Neuronal stem cell (in vitro differentiated cells): ENCODE measurements around the gene GNG3.
A peak's percentile ranks its signal among the peaks of the same experiment; 100 is the strongest.

ENCODE experiments used
- DNase-seq: peaks from one replicate; pipeline ENCODE4 v3.0.0-alpha.2; 2013; ENCODE audit warnings: low spot score
- H2AFZ ChIP-seq: one replicate; pipeline ENCODE4 v1.6.1; 2013; ENCODE audit warnings: mild to moderate bottlenecking, low read length, inconsistent platforms
- H2AK5ac ChIP-seq: 2 replicates; pipeline ENCODE4 v1.6.1; 2013; ENCODE audit warnings: low read depth, mild to moderate bottlenecking, inconsistent platforms, low read length, moderate library complexity, mixed read lengths
- H2BK120ac ChIP-seq: 2 replicates; pipeline ENCODE4 v1.6.1; 2013; ENCODE audit warnings: low read depth, mild to moderate bottlenecking, inconsistent platforms, low read length, moderate library complexity, mixed read lengths
- H2BK12ac ChIP-seq: one replicate; pipeline ENCODE4 v1.6.1; 2013; ENCODE audit warnings: low read length, inconsistent platforms
- H2BK15ac ChIP-seq: 2 replicates; pipeline ENCODE4 v1.6.1; 2013; ENCODE audit warnings: mild to moderate bottlenecking, low read length, inconsistent platforms, mixed read lengths
- H2BK5ac ChIP-seq: one replicate; pipeline ENCODE4 v1.6.1; 2013; ENCODE audit warnings: inconsistent platforms, mild to moderate bottlenecking, low read length, moderate library complexity
- H3K14ac ChIP-seq: one replicate; pipeline ENCODE4 v1.6.1; 2013; ENCODE audit warnings: low read length, inconsistent platforms
- H3K18ac ChIP-seq: 2 replicates; pipeline ENCODE4 v1.6.1; 2013; ENCODE audit warnings: low read length, inconsistent platforms
- H3K23ac ChIP-seq: 2 replicates; pipeline ENCODE4 v1.6.1; 2013; ENCODE audit warnings: low read depth, mild to moderate bottlenecking, mixed read lengths, low read length, inconsistent platforms; ENCODE audit not compliant: poor library complexity
- H3K27ac ChIP-seq: replicated peaks from 3 replicates; pipeline ENCODE4 v1.5.1; 2013; ENCODE audit warnings: low read length, inconsistent platforms
- H3K27me3 ChIP-seq, 3 experiments: 2 replicates each; pipeline ENCODE4 v1.6.1; 2013; ENCODE audit warnings: low read length in 3 of 3, mild to moderate bottlenecking in 2 of 3, inconsistent platforms in 1 of 3, low read depth in 1 of 3, mixed read lengths in 1 of 3, moderate library complexity in 1 of 3; ENCODE audit not compliant: control insufficient read depth in 3 of 3, insufficient read depth in 3 of 3
- H3K36me3 ChIP-seq, 2 donors: replicated peaks in 1 of 2; 2 replicates each; pipeline ENCODE4 v1.6.1; 2013; ENCODE audit warnings: low read length in 2 of 2; ENCODE audit not compliant: control insufficient read depth in 2 of 2, insufficient read depth in 2 of 2
- H3K4ac ChIP-seq: 2 replicates; pipeline ENCODE4 v1.6.1; 2013; ENCODE audit warnings: inconsistent platforms, mild to moderate bottlenecking, low read length, moderate library complexity
- H3K4me1 ChIP-seq, 2 donors: 1 replicate in 1 of 2; 2 replicates in 1 of 2; pipeline ENCODE4 v1.6.1; 2013; ENCODE audit warnings: low read length in 2 of 2, low read depth in 1 of 2; ENCODE audit not compliant: control insufficient read depth in 2 of 2, insufficient read depth in 1 of 2
- H3K4me2 ChIP-seq: one replicate; pipeline ENCODE4 v1.6.1; 2013; ENCODE audit warnings: mild to moderate bottlenecking, low read length, inconsistent platforms; ENCODE audit not compliant: insufficient read depth, poor library complexity, severe bottlenecking
- H3K4me3 ChIP-seq, 2 donors: 2 replicates each; pipeline ENCODE4 v1.5.1; 2013; ENCODE audit warnings: low read length in 2 of 2, mild to moderate bottlenecking in 2 of 2, inconsistent platforms in 1 of 2, moderate library complexity in 1 of 2
- H3K79me1 ChIP-seq: one replicate; pipeline ENCODE4 v1.6.1; 2013; ENCODE audit warnings: low read depth, mild to moderate bottlenecking, inconsistent platforms, low read length, moderate library complexity
- H3K9ac ChIP-seq: one replicate; pipeline ENCODE4 v1.6.1; 2013; ENCODE audit warnings: mild to moderate bottlenecking, low read depth, low read length, inconsistent platforms; ENCODE audit not compliant: poor library complexity
- H3K9me3 ChIP-seq, 2 donors: replicated peaks in 1 of 2; 2 replicates each; pipeline versions ENCODE3 to v1.6.1; 2013; ENCODE audit warnings: low read length in 2 of 2, mild to moderate bottlenecking in 2 of 2, inconsistent platforms in 1 of 2, low read depth in 1 of 2, mixed read lengths in 1 of 2, moderate library complexity in 1 of 2; ENCODE audit not compliant: control insufficient read depth in 2 of 2, insufficient read depth in 1 of 2
- H4K8ac ChIP-seq: one replicate; pipeline ENCODE4 v1.6.1; 2013; ENCODE audit warnings: low read depth, mild to moderate bottlenecking, inconsistent platforms, low read length, moderate library complexity
- H4K91ac ChIP-seq: one replicate; pipeline ENCODE4 v1.6.1; 2013; ENCODE audit warnings: low read length, low read depth, mild to moderate bottlenecking, inconsistent platforms; ENCODE audit not compliant: poor library complexity
- WGBS, 2 donors: extraction: QIAGEN DNeasy Blood & Tissue Kit; methylation state at CpG; one replicate each; pipeline ENCODE4 v1.1.7; 2013; ENCODE audit warnings: missing lambda C conversion rate in 2 of 2, mixed read lengths in 1 of 2; ENCODE audit not compliant: insufficient read length in 2 of 2, insufficient replicate concordance in 1 of 2; ENCODE audit errors: extremely low coverage in 2 of 2; 5-methylcytosine and 5-hydroxymethylcytosine counted together

GNG3 gene

DNA sequence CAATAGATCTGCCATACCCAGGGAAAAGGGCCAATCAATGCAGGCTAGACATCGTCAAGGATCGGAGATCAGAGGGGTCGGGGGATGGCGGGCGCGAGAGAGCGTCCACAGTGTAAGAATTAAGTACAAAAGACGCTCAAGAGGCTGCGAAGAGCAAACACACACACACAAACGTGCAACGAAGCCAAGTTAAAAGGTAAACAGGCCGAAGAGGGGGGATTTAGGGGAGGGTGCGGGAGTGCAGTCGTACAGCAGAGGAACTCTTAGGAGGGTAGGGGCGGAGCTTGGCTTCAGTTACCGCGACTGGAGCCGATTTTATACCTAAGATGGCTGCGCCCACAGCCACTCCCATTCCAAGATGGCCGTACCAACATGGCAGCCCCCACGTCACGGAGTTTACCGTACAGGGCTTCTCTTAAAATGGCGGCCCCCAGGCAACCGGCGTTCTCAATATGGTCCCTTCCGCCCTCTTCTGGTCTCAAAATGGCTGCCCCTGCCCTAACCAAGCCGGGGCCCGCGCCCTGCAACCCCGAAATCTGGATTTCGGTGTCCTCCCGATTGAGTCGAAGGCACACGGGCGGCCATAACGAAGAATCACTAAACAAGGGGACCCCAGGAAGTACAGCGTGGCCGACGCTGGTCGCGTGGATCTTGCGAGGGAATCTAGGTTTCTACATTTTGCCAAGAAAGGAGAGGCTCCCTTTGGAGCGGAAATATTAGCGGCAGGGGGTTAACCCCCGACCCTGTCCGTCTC lies 1.9 kb downstream of the GNG3 start:
- H3K9me3 ChIP-seq = no peaks in the 10 kb centered on the region
- H4K8ac ChIP-seq = peak overlapping the region; percentile 54
- H3K4me2 ChIP-seq = peak overlapping the region; percentile 64
- peak overlapping the region; percentile 84 for H3K18ac ChIP-seq
- no peak overlapping the region for H3K9ac ChIP-seq
- H2BK120ac ChIP-seq = no peak overlapping the region
- peak overlapping the region; percentile 85 for H3K27ac ChIP-seq
- no peak overlapping the region for H3K14ac ChIP-seq
- H3K4ac ChIP-seq = no peak overlapping the region
- H2BK12ac ChIP-seq = no peak overlapping the region
- H2AFZ ChIP-seq = peak overlapping the region; percentile 81
- H3K79me1 ChIP-seq = no peaks in the 10 kb centered on the region
- no CpG with 5 or more reads among the region's 47 CpGs for WGBS, 2 donors
- H2BK5ac ChIP-seq = no peak overlapping the region
- H3K27me3 ChIP-seq = no peaks in the 10 kb centered on the region
- DNase-seq = peak; percentile 95
- H3K4me1 ChIP-seq = peaks cover 23 to 31% of the 10 kb centered on the region in 2 donors
- no peak overlapping the region for H2AK5ac ChIP-seq
- peak overlapping the region; percentile 29 to 77 for H3K4me3 ChIP-seq
- H2BK15ac ChIP-seq = no peak overlapping the region
- peaks cover 25 to 67% of the 10 kb centered on the region in 2 donors for H3K36me3 ChIP-seq
- H4K91ac ChIP-seq = peak overlapping the region; percentile 30
- no peak overlapping the region for H3K23ac ChIP-seq

DNA sequence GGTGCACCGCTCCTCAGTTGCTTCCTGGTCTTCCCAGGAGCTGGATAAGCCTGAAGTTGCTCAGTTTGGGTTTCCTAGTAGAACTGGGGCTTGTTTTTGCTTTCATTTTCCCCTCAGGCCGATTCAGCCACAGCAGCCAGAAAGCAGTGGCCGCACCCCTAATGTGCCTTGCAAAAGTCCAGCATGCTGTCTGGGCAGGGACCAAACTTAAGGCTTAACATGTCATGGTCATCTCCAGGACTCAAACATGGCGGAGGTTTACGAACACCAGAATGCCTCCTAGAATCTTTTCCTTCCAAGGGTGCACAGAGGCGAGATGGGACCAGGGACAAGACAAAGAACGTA lies 2.5 kb downstream of the GNG3 start:
- no peak overlapping the region for H2BK15ac ChIP-seq
- no peak overlapping the region for H3K4ac ChIP-seq
- no peak overlapping the region for H2BK120ac ChIP-seq
- peak overlapping the region; percentile 54 for H4K8ac ChIP-seq
- H3K23ac ChIP-seq = no peak overlapping the region
- no peak overlapping the region for H2BK5ac ChIP-seq
- no peak overlapping the region for H2AK5ac ChIP-seq
- no peaks in the 10 kb centered on the region for H3K9me3 ChIP-seq
- no peak overlapping the region for H3K9ac ChIP-seq
- H3K4me3 ChIP-seq = peak overlapping the region; percentile 19 to 49
- no CpG with 5 or more reads among the region's 7 CpGs for WGBS, 2 donors
- peak overlapping the region; percentile 84 for H3K18ac ChIP-seq
- H4K91ac ChIP-seq = peak overlapping the region; percentile 30
- peaks cover 29 to 66% of the 10 kb centered on the region in 2 donors for H3K36me3 ChIP-seq
- DNase-seq = no peak
- H3K4me1 ChIP-seq = peaks cover 23 to 31% of the 10 kb centered on the region in 2 donors
- no peaks in the 10 kb centered on the region for H3K79me1 ChIP-seq
- H2BK12ac ChIP-seq = no peak overlapping the region
- H3K4me2 ChIP-seq = peak overlapping the region; percentile 64
- H3K27me3 ChIP-seq = no peaks in the 10 kb centered on the region
- H2AFZ ChIP-seq = peak overlapping the region; percentile 81
- H3K27ac ChIP-seq = peak overlapping the region; percentile 85
- H3K14ac ChIP-seq = no peak overlapping the region

DNA sequence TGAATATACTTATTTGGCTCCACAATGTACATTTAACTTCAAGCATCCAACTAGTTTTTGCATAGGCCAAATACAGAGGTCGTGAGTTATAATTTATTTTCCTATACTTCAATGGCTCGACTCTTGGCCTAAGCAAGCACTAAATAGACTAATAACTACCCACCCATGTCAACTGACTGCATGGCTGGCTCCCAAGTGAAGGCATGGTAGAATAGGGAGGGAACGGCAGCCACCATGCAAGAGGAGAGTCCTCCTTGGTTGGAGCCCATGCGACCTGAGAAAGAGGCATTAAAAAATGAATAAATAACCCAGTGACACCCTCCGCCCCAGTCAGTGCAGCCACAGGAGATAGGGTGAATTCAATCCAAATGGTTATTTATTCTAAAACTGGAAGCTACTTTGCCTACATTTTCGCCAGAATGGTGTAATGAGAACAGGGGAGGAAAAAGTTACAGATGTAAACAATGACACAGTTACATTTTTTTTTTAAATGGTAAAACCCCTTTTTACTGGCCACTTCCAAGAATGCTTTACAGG lies 4.9 kb downstream of the GNG3 start:
- Histone ChIP-seq H3K4me1 (peaks cover 10 to 15% of the 10 kb centered on the region in 2 donors), H2BK120ac (no peak overlapping the region), H3K4me3 (no peak overlapping the region), H3K36me3 (peaks cover 46 to 84% of the 10 kb centered on the region in 2 donors), H2BK5ac (no peak overlapping the region), H3K9me3 (no peaks in the 10 kb centered on the region), H3K4ac (no peak overlapping the region), H2AFZ (no peak overlapping the region), H3K9ac (no peak overlapping the region), H3K79me1 (no peaks in the 10 kb centered on the region), H4K8ac (no peak overlapping the region), H3K27me3 (no peaks in the 10 kb centered on the region), H3K4me2 (no peak overlapping the region), H2BK12ac (no peak overlapping the region), H3K27ac (no peak overlapping the region), H3K23ac (no peak overlapping the region), H4K91ac (no peak overlapping the region), H3K18ac (no peak overlapping the region), H2AK5ac (no peak overlapping the region), H2BK15ac (no peak overlapping the region), H3K14ac (no peak overlapping the region)
- no peak for DNase-seq
- WGBS, 2 donors = no CpG with 5 or more reads among the region's 6 CpGs

DNA sequence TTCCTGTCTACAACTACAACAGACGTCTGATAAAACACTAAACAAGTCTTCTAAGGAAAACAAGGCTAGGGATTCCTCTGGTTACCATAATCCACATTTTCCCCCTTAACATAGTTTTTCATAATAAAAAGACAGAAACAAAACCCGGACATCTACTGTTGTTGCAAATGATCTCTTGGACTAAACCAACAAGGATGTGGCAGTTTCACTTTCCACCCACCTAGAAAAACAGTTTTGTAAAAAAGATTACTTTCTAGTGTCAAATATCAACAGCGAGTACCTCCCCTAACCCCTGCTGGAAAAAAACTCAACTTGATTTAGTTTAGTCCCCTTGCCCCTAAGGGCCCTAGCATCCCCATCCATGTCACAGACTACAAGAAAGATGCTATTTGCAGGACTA lies 5.4 kb downstream of the GNG3 start:
- Histone ChIP-seq H3K9me3 (no peaks in the 10 kb centered on the region), H2AK5ac (no peak overlapping the region), H3K23ac (no peak overlapping the region), H2BK15ac (no peak overlapping the region), H4K91ac (no peak overlapping the region), H3K4ac (no peak overlapping the region), H2BK5ac (no peak overlapping the region), H3K14ac (no peak overlapping the region), H3K4me1 (peaks cover 6 to 11% of the 10 kb centered on the region in 2 donors), H3K79me1 (no peaks in the 10 kb centered on the region), H3K18ac (no peak overlapping the region), H3K4me2 (no peak overlapping the region), H4K8ac (no peak overlapping the region), H2AFZ (no peak overlapping the region), H3K9ac (no peak overlapping the region), H3K4me3 (no peak overlapping the region), H2BK12ac (no peak overlapping the region), H3K27ac (no peak overlapping the region), H3K27me3 (no peaks in the 10 kb centered on the region), H3K36me3 (peaks cover 49 to 89% of the 10 kb centered on the region in 2 donors), H2BK120ac (no peak overlapping the region)
- no CpG with 5 or more reads among the region's 3 CpGs for WGBS, 2 donors
- DNase-seq = no peak
